Urinary bladder (tissue), 4 donors: Measurements from ENCODE around the gene TNFRSF9. TPM values are rescaled to one million over a fixed set of nuclear protein-coding genes. Genes with fewer than 3 reads are reported as not detected.

Experiments
- DNase-seq: peaks from one replicate; pipeline ENCODE4 v3.0.0-alpha.2; 2015; ENCODE audit errors: extremely low spot score
- H3K27ac ChIP-seq: one replicate; pipeline ENCODE4 v1.5.1; 2013; ENCODE audit warnings: low read depth, mild to moderate bottlenecking, moderate library complexity
- H3K36me3 ChIP-seq: one replicate; pipeline ENCODE4 v1.6.1; 2013; ENCODE audit warnings: mild to moderate bottlenecking, moderate library complexity; ENCODE audit not compliant: insufficient read depth
- H3K4me1 ChIP-seq: one replicate; pipeline ENCODE4 v1.6.1; 2013; ENCODE audit warnings: mild to moderate bottlenecking, moderate library complexity; ENCODE audit not compliant: insufficient read depth
- H3K4me3 ChIP-seq: one replicate; pipeline ENCODE4 v1.5.1; 2013; ENCODE audit warnings: low read depth, low read length
- WGBS: extraction: QIAGEN DNeasy Blood & Tissue Kit; methylation state at CpG from one replicate; pipeline ENCODE4 v1.1.7; 2013; 5-methylcytosine and 5-hydroxymethylcytosine counted together
- polyA plus RNA-seq: library from polyadenylated mRNA; stranded (reverse); fragments of 200-250 nt; gene quantifications from one replicate; pipeline ENCODE4 v1.2.3, GENCODE V29; 2013
- small RNA-seq: library from RNA; depleted of rRNA; stranded (forward); fragments of <200 nt; gene quantifications from one replicate; pipeline ENCODE3, GENCODE V24; 2014
- total RNA-seq: library from RNA; depleted of rRNA; stranded (reverse); fragments of >200 nt; gene quantifications from one replicate; pipeline ENCODE4 v1.2.3, GENCODE V29; 2014
- donor health status: healthy with polysubstance abuse.
- donor health status: healthy.

TNFRSF9 gene
- total and polyA plus RNA-seq, 2 donors, result 0.16 TPM; not detected in 1

GRCh38 chr1:7865978-7866377 lies 74.7 kb downstream of the TNFRSF9 start:
- WGBS, result 90% methylated on average over 16 of the region's 16 CpGs
- H3K27ac ChIP-seq, result no peak overlapping the region

More at GRCh38 chr1:7865978-7866377, 74.7 kb downstream of the TNFRSF9 start:
- no peak for DNase-seq
- Histone ChIP-seq H3K4me3 (no peak overlapping the region), H3K4me1 (no peaks in the 10 kb centered on the region), H3K36me3 (no peaks in the 10 kb centered on the region)

Small RNA genes lying within 50 kb of the gene (small RNA-seq; reads per million reads assigned to genes)
- gene RF00019, result not detected

Other genes with a start within 250 kb of the TNFRSF9 start
- 104 TPM for gene VAMP3, start 169.5 kb downstream of the TNFRSF9 start, total RNA-seq
- gene VAMP3, start 169.5 kb downstream of the TNFRSF9 start, polyA plus RNA-seq, result 92.4 TPM
- 16.2 TPM for gene PER3, start 156.5 kb downstream of the TNFRSF9 start, total RNA-seq
- gene PER3, start 156.5 kb downstream of the TNFRSF9 start, polyA plus RNA-seq, result 19.2 TPM
- 0.16 TPM for gene UTS2, start 87.8 kb downstream of the TNFRSF9 start, total RNA-seq
- not detected for gene UTS2, start 87.8 kb downstream of the TNFRSF9 start, polyA plus RNA-seq
- gene PARK7, start 20.9 kb upstream of the TNFRSF9 start, total RNA-seq, result 132 TPM
- 297 TPM for gene PARK7, start 20.9 kb upstream of the TNFRSF9 start, polyA plus RNA-seq
- gene ERRFI1, start 85.5 kb upstream of the TNFRSF9 start, total RNA-seq, result 35.1 TPM
- gene ERRFI1, start 85.5 kb upstream of the TNFRSF9 start, polyA plus RNA-seq, result 117 TPM